AG09319 (cell line): ENCODE results near the gene USP38.

Source experiments
- DNase-seq: peaks from one replicate; pipeline ENCODE4 v3.0.0-alpha.2; 2010; ENCODE audit warnings: low read depth; ENCODE audit errors: extremely low read depth
- CTCF ChIP-seq: IDR thresholded peaks from 2 replicates; pipeline ENCODE4 v1.5.1; 2011; ENCODE audit warnings: low read depth, mild to moderate bottlenecking, inconsistent platforms, low read length, moderate library complexity

Gene USP38

GRCh38 chr4:143188136-143189088 is 3.7 kb downstream of the USP38 start:
- no peak for TF ChIP-seq CTCF
- no peak for DNase-seq

DNA sequence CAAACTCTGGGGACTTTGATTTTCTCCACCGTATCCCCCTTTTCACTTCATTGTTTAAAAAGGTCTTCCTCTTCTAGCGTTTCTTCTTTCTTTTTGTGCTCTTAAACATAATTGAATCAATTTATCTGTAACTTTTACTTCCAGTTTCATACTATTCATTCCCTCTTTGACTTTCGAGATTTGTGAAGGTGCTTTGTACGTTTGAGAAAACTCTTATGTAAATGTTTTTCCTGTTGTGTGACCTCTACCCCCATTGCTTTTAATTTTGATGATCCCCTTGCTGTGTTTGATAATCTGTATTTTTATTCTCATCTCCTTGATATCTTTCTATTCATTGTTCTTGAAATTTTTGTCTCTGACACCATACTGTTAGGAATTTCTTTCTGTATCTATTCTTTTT is 4.8 kb downstream of the USP38 start:
- DNase-seq, result no peak
- TF ChIP-seq CTCF, result no peak

DNA sequence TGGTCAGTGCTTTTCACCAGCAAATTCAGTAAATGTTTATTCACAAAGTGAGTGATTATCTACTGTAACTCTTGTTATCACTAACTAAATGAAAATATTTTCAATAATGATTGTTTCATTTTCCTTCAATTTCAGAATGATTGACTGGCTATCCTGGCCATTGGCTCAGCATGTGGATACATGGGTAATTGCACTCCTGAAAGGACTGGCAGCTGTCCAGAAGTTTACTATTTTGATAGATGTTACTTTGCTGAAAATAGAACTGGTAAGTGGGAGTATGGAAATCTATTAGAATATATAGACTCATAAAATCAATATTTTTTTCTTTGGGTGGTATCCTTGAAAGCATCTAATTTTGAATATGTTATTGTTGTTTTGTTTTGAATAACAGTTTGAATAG is 10.9 kb downstream of the USP38 start:
- no peak for TF ChIP-seq CTCF
- DNase-seq, result no peak

- TF ChIP-seq CTCF, result no peak
- no peak for DNase-seq
These were observed 11.6 kb downstream of the USP38 start for GRCh38 chr4:143196323-143196722.

DNA sequence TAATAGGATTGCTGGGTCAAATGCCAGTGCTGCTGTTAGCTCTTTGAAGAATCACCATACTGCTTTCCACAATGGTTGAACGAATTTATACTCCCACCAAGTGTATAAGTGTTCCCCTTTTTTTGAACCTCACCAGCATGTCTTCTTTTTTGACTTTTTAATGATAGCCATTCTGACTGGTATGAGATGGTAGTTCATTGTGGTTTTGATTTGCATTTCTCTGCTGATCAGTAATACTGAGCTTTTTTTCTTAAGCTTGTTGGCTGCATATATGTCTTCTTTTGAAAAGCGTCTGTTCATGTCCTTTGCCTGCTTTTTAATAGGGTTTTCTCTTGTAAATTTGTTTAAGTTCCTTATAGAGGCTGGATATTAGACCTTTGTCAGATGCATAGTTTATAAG is 14.8 kb downstream of the USP38 start:
- TF ChIP-seq CTCF, result no peak
- no peak for DNase-seq

- TF ChIP-seq CTCF, result peak; percentile 23
- no peak for DNase-seq
These were observed 18.1 kb downstream of the USP38 start for GRCh38 chr4:143202824-143203223.

- TF ChIP-seq CTCF, result no peak
- no peak for DNase-seq
These were observed 18.9 kb downstream of the USP38 start for GRCh38 chr4:143203577-143203976.
